C4-2B (cell line): ENCODE results near the gene C3orf38.

Experiments used
- H3K27ac ChIP-seq: fragments of 450-650 bp; 2 replicates; pipeline ENCODE4 v1.5.1; 2017
- CTCF ChIP-seq: fragments of 450-650 bp; conservative IDR thresholded peaks from 2 replicates; pipeline ENCODE4 v1.5.1; 2017; ENCODE audit warnings: mild to moderate bottlenecking
- ZFX ChIP-seq: fragments of 450-650 bp; IDR thresholded peaks from 2 replicates; pipeline ENCODE4 v1.6.1; 2017

Gene C3orf38

GRCh38 chr3:88142094-88142624 lies 7.6 kb upstream of the C3orf38 start:
- TF ChIP-seq ZFX (no peak), CTCF (no peak)
- no peak overlapping the region for H3K27ac ChIP-seq

- TF ChIP-seq CTCF: no peak
- TF ChIP-seq ZFX: no peak
- H3K27ac ChIP-seq: no peak overlapping the region
Observed at GRCh38 chr3:88147261-88147660, 2.5 kb upstream of the C3orf38 start.

- TF ChIP-seq ZFX: no peak
- peak overlapping the region; percentile 89 for H3K27ac ChIP-seq
Observed at GRCh38 chr3:88148651-88149050, 1.1 kb upstream of the C3orf38 start.

- H3K27ac ChIP-seq: peak overlapping the region; percentile 89
- TF ChIP-seq CTCF: no peak
- TF ChIP-seq ZFX: no peak
Observed at GRCh38 chr3:88149101-88149508, 654 bp upstream of the C3orf38 start.

GRCh38 chr3:88150371-88150770 lies 612 bp downstream of the C3orf38 start:
- TF ChIP-seq ZFX: no peak
- no peak for TF ChIP-seq CTCF
- H3K27ac ChIP-seq: peak overlapping the region; percentile 89

- no peak for TF ChIP-seq CTCF
- no peak for TF ChIP-seq ZFX
Observed at GRCh38 chr3:88150806-88151205, 1.0 kb downstream of the C3orf38 start.

GRCh38 chr3:88151358-88151757 lies 1.6 kb downstream of the C3orf38 start:
- TF ChIP-seq ZFX: no peak
- TF ChIP-seq CTCF: no peak
- H3K27ac ChIP-seq: no peak overlapping the region

More at GRCh38 chr3:88150806-88151205, 1.0 kb downstream of the C3orf38 start:
- H3K27ac ChIP-seq: no peak overlapping the region

GRCh38 chr3:88152841-88153240 lies 3.1 kb downstream of the C3orf38 start:
- no peak overlapping the region for H3K27ac ChIP-seq
- TF ChIP-seq CTCF (no peak), ZFX (no peak)
